Measurements from ENCODE around the gene SYNGAP1. TPM values are rescaled to one million over a fixed set of nuclear protein-coding genes. Genes with fewer than 3 reads are reported as not detected.

The SYNGAP1 gene
- total and polyA plus RNA-seq, 9 of the 15 experiments (the other 6 are each of a cell fraction or from before 2014, with no cell fraction given), result 0.01 to 22.8 (median 3.2) TPM

GRCh38 chr6:33439956-33440648, 20.2 kb downstream of the SYNGAP1 start (continued):
- TF ChIP-seq ZNF639 (CRISPR knock-in tag; conservative IDR thresholded peaks at IDR 0.05 in 1 of 2, IDR thresholded peaks at IDR 0.05 in 1 of 2), result no peak
- peak; percentile 38; the same call in 1 of the 2 replicates for TF ChIP-seq JUND (IDR thresholded peaks at IDR 0.05; ENCODE audit: borderline replicate concordance, low read depth, low read length)
- no peak; the same call in 2 of the 3 replicates for TF ChIP-seq JUND (tag; IDR thresholded peaks at IDR 0.05; ENCODE audit: borderline replicate concordance, low read depth, low read length)
- no peak for TF ChIP-seq ZNF57 (CRISPR knock-in tag; IDR thresholded peaks at IDR 0.05)
- peak; percentile 93 for TF ChIP-seq HBP1 (CRISPR knock-in tag; IDR thresholded peaks at IDR 0.05)
- TF ChIP-seq SIRT6 (IDR thresholded peaks at IDR 0.05; ENCODE audit: low read depth, low read length), result no peak
- TF ChIP-seq PML (IDR thresholded peaks at IDR 0.05; ENCODE audit: low read length), result no peak
- 0 out of 2 replicates have a peak, but pooled peaks have one; percentile 39 for TF ChIP-seq EP400 (IDR thresholded peaks at IDR 0.05)
- no peak for TF ChIP-seq NR1H2 (CRISPR knock-in tag; IDR thresholded peaks at IDR 0.05)
- TF ChIP-seq PCBP2 (IDR thresholded peaks at IDR 0.05; ENCODE audit: low read depth, low read length, poor library complexity, severe bottlenecking), result no peak
- no peak for TF ChIP-seq BRCA1 (IDR thresholded peaks at IDR 0.05)
- TF ChIP-seq BRCA1 (CRISPR knock-in tag; IDR thresholded peaks at IDR 0.05), result no peak
- no peak for TF ChIP-seq DACH1 (IDR thresholded peaks at IDR 0.05; ENCODE audit: partially characterized antibody)
- TF ChIP-seq MTA1 (IDR thresholded peaks at IDR 0.05; ENCODE audit: borderline replicate concordance), result peak; percentile 50; the same call in 1 of the 2 replicates
- no peak for TF ChIP-seq ZNF696 (CRISPR knock-in tag; conservative IDR thresholded peaks at IDR 0.05)
- TF ChIP-seq ZKSCAN3 (CRISPR knock-in tag; IDR thresholded peaks at IDR 0.05), result no peak
- TF ChIP-seq BCOR (IDR thresholded peaks at IDR 0.05), result no peak
- TF ChIP-seq KLF16 (IDR thresholded peaks at IDR 0.05), result no peak
- 0 out of 2 replicates have a peak, but pooled peaks have one; percentile 39 for TF ChIP-seq HIVEP1 (CRISPR knock-in tag; IDR thresholded peaks at IDR 0.05)
- TF ChIP-seq GTF2A2 (tag; IDR thresholded peaks at IDR 0.05), result no peak
- peak; percentile 73; the same call in 1 of the 2 replicates for TF ChIP-seq OTX1 (CRISPR knock-in tag; IDR thresholded peaks at IDR 0.05)
- no peak for TF ChIP-seq ZNF609 (CRISPR knock-in tag; IDR thresholded peaks at IDR 0.05; ENCODE audit: borderline replicate concordance)
- TF ChIP-seq ASH1L (IDR thresholded peaks at IDR 0.05; ENCODE audit: borderline replicate concordance, low read depth, partially characterized antibody), result peak; percentile 52
